Loucy (cell line): Measurements from ENCODE around the gene MYO3B.
A peak's percentile ranks its signal among the peaks of the same experiment; 100 is the strongest.

ENCODE experiments used
- H2AFZ ChIP-seq: fragments of 200-600 bp; sonication (generic); 2 replicates; pipeline ENCODE4 v1.6.0; 2016; ENCODE audit warnings: antibody characterized with exemption, mild to moderate bottlenecking, low read length, moderate library complexity
- H3F3A ChIP-seq: fragments of 200-600 bp; 2 replicates; pipeline ENCODE4 v1.6.0; 2016; ENCODE audit warnings: antibody characterized with exemption, low read depth, mild to moderate bottlenecking
- H3K27me3 ChIP-seq: fragments of 200-600 bp; sonication (generic); 2 replicates; pipeline ENCODE4 v1.6.1; 2014; ENCODE audit warnings: low read length, mild to moderate bottlenecking; ENCODE audit not compliant: insufficient read depth, poor library complexity, severe bottlenecking
- H3K36me3 ChIP-seq: fragments of 200-600 bp; sonication (generic); 2 replicates; pipeline ENCODE4 v1.6.1; 2016; ENCODE audit warnings: low read length; ENCODE audit not compliant: insufficient read depth
- H3K4me1 ChIP-seq: fragments of 200-600 bp; sonication (generic); 2 replicates; pipeline ENCODE4 v1.5.1; 2014; ENCODE audit warnings: low read length, mild to moderate bottlenecking; ENCODE audit not compliant: insufficient read depth, poor library complexity, severe bottlenecking
- H3K4me2 ChIP-seq: fragments of 200-600 bp; sonication (generic); 2 replicates; pipeline ENCODE4 v1.6.0; 2014; ENCODE audit warnings: antibody characterized with exemption, low read length, low read depth, mild to moderate bottlenecking; ENCODE audit not compliant: poor library complexity, severe bottlenecking
- H3K4me3 ChIP-seq: fragments of 200-600 bp; sonication (generic); 2 replicates; pipeline ENCODE4 v1.5.1; 2014; ENCODE audit warnings: low read length, mild to moderate bottlenecking, mixed read lengths; ENCODE audit not compliant: poor library complexity, severe bottlenecking
- H3K79me2 ChIP-seq: fragments of 200-600 bp; sonication (generic); 2 replicates; pipeline ENCODE4 v1.6.1; 2014; ENCODE audit warnings: low read length; ENCODE audit not compliant: insufficient read depth
- H3K9ac ChIP-seq: fragments of 200-600 bp; sonication (generic); 2 replicates; pipeline ENCODE4 v1.6.0; 2014; ENCODE audit warnings: mild to moderate bottlenecking, low read depth, low read length, moderate library complexity; ENCODE audit not compliant: poor library complexity, severe bottlenecking
- H3K9me2 ChIP-seq: fragments of 200-600 bp; sonication (generic); replicated peaks from 2 replicates; pipeline ENCODE4 v1.6.1; 2016; ENCODE audit warnings: low read depth, low read length, mixed read lengths
- H3K9me3 ChIP-seq: fragments of 200-600 bp; sonication (generic); 2 replicates; pipeline ENCODE4 v1.6.1; 2014; ENCODE audit warnings: mild to moderate bottlenecking, antibody characterized with exemption, low read length, low read depth; ENCODE audit not compliant: insufficient read depth
- H4K20me1 ChIP-seq: fragments of 200-600 bp; sonication (generic); 2 replicates; pipeline ENCODE4 v1.6.0; 2014; ENCODE audit warnings: antibody characterized with exemption, low read length, mild to moderate bottlenecking; ENCODE audit not compliant: insufficient read depth, poor library complexity, severe bottlenecking
- EZH2phosphoT487 ChIP-seq: fragments of 200-600 bp; IDR thresholded peaks from 2 replicates; pipeline ENCODE4 v1.6.1; 2018; ENCODE audit warnings: antibody characterized with exemption, mild to moderate bottlenecking, moderate library complexity, borderline replicate concordance
- TF ChIP-seq, protein P1 (sequence below): fragments of 200-600 bp; sonication (generic); conservative IDR thresholded peaks from 2 replicates; pipeline ENCODE4 v1.5.1; 2014; ENCODE audit warnings: mild to moderate bottlenecking, antibody characterized with exemption, low read length

The MYO3B gene

DNA sequence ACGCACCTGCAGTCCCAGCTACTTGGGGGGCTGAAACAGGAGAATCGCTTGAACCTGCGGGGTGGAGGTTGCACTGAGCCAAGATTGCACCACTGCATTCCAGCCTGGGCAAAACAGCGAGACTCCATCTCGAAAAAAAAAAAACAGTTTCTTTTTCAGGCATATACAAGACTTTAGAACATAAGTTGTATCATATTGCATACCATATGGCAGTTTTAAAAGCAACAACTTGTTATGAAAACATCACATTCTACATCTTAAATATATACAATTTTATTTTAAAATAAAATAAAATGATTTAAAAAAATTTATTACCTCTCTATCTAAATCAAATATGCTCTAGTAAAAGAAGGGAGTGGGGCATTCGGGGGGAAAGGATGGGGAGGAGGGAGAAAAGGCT lies 497.8 kb downstream of the MYO3B start:
- H3K9me3 ChIP-seq = no peaks in the 10 kb centered on the region
- H3F3A ChIP-seq = no peaks in the 10 kb centered on the region
- no peaks in the 10 kb centered on the region for H3K36me3 ChIP-seq
- H3K4me1 ChIP-seq = peaks cover 3% of the 10 kb centered on the region
- H2AFZ ChIP-seq = no peak overlapping the region
- H4K20me1 ChIP-seq = no peaks in the 10 kb centered on the region
- no peak overlapping the region for H3K4me3 ChIP-seq
- no peaks in the 10 kb centered on the region for H3K27me3 ChIP-seq
- no peak for TF ChIP-seq EZH2phosphoT487
- TF ChIP-seq, protein P1, sequence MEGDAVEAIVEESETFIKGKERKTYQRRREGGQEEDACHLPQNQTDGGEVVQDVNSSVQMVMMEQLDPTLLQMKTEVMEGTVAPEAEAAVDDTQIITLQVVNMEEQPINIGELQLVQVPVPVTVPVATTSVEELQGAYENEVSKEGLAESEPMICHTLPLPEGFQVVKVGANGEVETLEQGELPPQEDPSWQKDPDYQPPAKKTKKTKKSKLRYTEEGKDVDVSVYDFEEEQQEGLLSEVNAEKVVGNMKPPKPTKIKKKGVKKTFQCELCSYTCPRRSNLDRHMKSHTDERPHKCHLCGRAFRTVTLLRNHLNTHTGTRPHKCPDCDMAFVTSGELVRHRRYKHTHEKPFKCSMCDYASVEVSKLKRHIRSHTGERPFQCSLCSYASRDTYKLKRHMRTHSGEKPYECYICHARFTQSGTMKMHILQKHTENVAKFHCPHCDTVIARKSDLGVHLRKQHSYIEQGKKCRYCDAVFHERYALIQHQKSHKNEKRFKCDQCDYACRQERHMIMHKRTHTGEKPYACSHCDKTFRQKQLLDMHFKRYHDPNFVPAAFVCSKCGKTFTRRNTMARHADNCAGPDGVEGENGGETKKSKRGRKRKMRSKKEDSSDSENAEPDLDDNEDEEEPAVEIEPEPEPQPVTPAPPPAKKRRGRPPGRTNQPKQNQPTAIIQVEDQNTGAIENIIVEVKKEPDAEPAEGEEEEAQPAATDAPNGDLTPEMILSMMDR = no peak
- no peaks in the 10 kb centered on the region for H3K79me2 ChIP-seq
- no peaks in the 10 kb centered on the region for H3K9me2 ChIP-seq
- H3K9ac ChIP-seq = no peak overlapping the region
- no peak overlapping the region for H3K4me2 ChIP-seq

GRCh38 chr2:170679607-170680079 lies 501.7 kb downstream of the MYO3B start:
- H3K79me2 ChIP-seq = no peaks in the 10 kb centered on the region
- no peaks in the 10 kb centered on the region for H3K9me3 ChIP-seq
- H2AFZ ChIP-seq = 0 out of 2 replicates have a peak overlapping the region, but pooled peaks have one; percentile 13
- no peaks in the 10 kb centered on the region for H3K36me3 ChIP-seq
- no peaks in the 10 kb centered on the region for H3K9me2 ChIP-seq
- peaks cover 3% of the 10 kb centered on the region for H3K4me1 ChIP-seq
- no peak for TF ChIP-seq EZH2phosphoT487
- TF ChIP-seq, protein P1 = no peak
- no peak overlapping the region for H3K4me2 ChIP-seq
- no peaks in the 10 kb centered on the region for H3K27me3 ChIP-seq
- no peaks in the 10 kb centered on the region for H4K20me1 ChIP-seq
- H3F3A ChIP-seq = no peaks in the 10 kb centered on the region
- no peak overlapping the region for H3K9ac ChIP-seq
- H3K4me3 ChIP-seq = no peak overlapping the region

- Histone ChIP-seq H3F3A (no peaks in the 10 kb centered on the region), H3K4me3 (no peak overlapping the region), H3K4me1 (peaks cover 3% of the 10 kb centered on the region), H3K9me3 (no peaks in the 10 kb centered on the region), H3K27me3 (no peaks in the 10 kb centered on the region), H3K9me2 (no peaks in the 10 kb centered on the region), H2AFZ (peak overlapping the region; percentile 13; the same call in 1 of the 2 replicates), H3K9ac (no peak overlapping the region), H3K79me2 (no peaks in the 10 kb centered on the region), H3K36me3 (no peaks in the 10 kb centered on the region), H3K4me2 (no peak overlapping the region), H4K20me1 (no peaks in the 10 kb centered on the region)
- TF ChIP-seq, protein P1 = no peak
- no peak for TF ChIP-seq EZH2phosphoT487
Measured at GRCh38 chr2:170680172-170680941, 502.4 kb downstream of the MYO3B start.
